Esophagus mucosa (tissue), 1 donor: ENCODE measurements around the gene C8A. TPM values are rescaled to one million over a fixed set of nuclear protein-coding genes. Genes with fewer than 3 reads are reported as not detected.

Experiments
- ATAC-seq: fragments of 200-7000 bp; cut with Tn5 transposase; one replicate; pipeline ENCODE4 v1.9.1; 2020
- total RNA-seq: library from RNA; stranded (reverse); gene quantifications from one replicate; pipeline ENCODE4 v1.2.4, GENCODE V29; 2023
- donor health status: DM: yes; HTN: yes; CAD: no.

The C8A gene
- total RNA-seq, 1 donor from 2014 or later: not detected

GRCh38 chr1:56894014-56894413, 39.4 kb downstream of the C8A start:
- no peak for ATAC-seq

GRCh38 chr1:56897150-56898004, 42.8 kb downstream of the C8A start:
- ATAC-seq: no peak

GRCh38 chr1:56898005-56898373, 43.4 kb downstream of the C8A start:
- ATAC-seq: no peak

GRCh38 chr1:56898879-56899278, 44.3 kb downstream of the C8A start:
- ATAC-seq: no peak

GRCh38 chr1:56901716-56902115, 47.1 kb downstream of the C8A start:
- no peak for ATAC-seq

- no peak for ATAC-seq
Measured at GRCh38 chr1:56903778-56904177, 49.2 kb downstream of the C8A start.

- ATAC-seq: no peak
Measured at GRCh38 chr1:56904663-56905397, 50.2 kb downstream of the C8A start.

- no peak for ATAC-seq
Measured at GRCh38 chr1:56905667-56906066, 51.1 kb downstream of the C8A start.

GRCh38 chr1:56908619-56909221, 54.1 kb downstream of the C8A start:
- no peak for ATAC-seq

GRCh38 chr1:56910441-56910985, 55.9 kb downstream of the C8A start:
- no peak for ATAC-seq

- ATAC-seq: peak; percentile 87
Measured at GRCh38 chr1:56911098-56911938, 56.7 kb downstream of the C8A start.

- ATAC-seq: no peak
Measured at GRCh38 chr1:56912325-56912724, 57.7 kb downstream of the C8A start.

- ATAC-seq: no peak
Measured at GRCh38 chr1:56915960-56916359, 61.4 kb downstream of the C8A start.

- ATAC-seq: no peak
Measured at GRCh38 chr1:56916630-56917029, 62.0 kb downstream of the C8A start.

GRCh38 chr1:56917356-56917755, 62.8 kb downstream of the C8A start:
- ATAC-seq: no peak

GRCh38 chr1:56920591-56921001, 66.0 kb downstream of the C8A start:
- no peak for ATAC-seq

- ATAC-seq: no peak
Measured at GRCh38 chr1:56921479-56921878, 66.9 kb downstream of the C8A start.

- no peak for ATAC-seq
Measured at GRCh38 chr1:56922070-56922469, 67.5 kb downstream of the C8A start.

GRCh38 chr1:56922507-56922906, 67.9 kb downstream of the C8A start:
- ATAC-seq: no peak

GRCh38 chr1:56923201-56923600, 68.6 kb downstream of the C8A start:
- no peak for ATAC-seq

- no peak for ATAC-seq
Measured at GRCh38 chr1:56924116-56924515, 69.5 kb downstream of the C8A start.

- ATAC-seq: no peak
Measured at GRCh38 chr1:56925193-56925592, 70.6 kb downstream of the C8A start.
